ENCODE results near the gene RFTN2. TPM values are rescaled to one million over a fixed set of nuclear protein-coding genes. Genes with fewer than 3 reads are reported as not detected.
"Not testable (repeated sequence)": the region's sequence is repeated elsewhere in the genome, so short reads cannot be mapped to it uniquely, and the experiment has no call there.

Gene RFTN2
- total RNA-seq, 2 donors from 2014 or later = not detected

DNA sequence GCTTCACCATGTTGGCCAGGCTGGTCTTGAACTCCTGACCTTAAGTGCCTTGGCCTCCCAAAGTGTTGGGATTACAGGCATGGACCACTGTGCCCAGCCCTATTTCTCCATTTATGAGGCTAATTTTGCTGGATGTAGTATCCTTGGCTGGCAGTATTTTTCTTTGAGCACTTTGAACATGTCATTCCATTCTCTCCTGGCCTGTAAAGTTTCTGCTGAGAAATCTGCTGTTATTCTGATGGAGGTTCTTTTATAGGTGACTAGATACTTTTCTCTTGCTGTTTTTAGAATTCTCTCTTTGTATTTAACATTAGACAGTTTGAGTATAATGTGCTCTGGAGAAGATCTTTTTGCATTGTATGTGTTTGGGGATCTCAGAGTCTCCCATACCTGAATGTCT is 9.1 kb downstream of the RFTN2 start:
- Mint-ChIP-seq H3K36me3 (peaks cover 21% of the 10 kb centered on the region), H3K9me3 (peaks cover 13% of the 10 kb centered on the region), H3K27me3 (peaks cover 25 to 42% of the 10 kb centered on the region in 2 donors), H3K4me3 (no peak overlapping the region), H3K4me1 (ENCODE audit: low read depth in 2 of 2) (no peaks in the 10 kb centered on the region), H3K27ac (no peak overlapping the region)
- ATAC-seq (no peak), DNase-seq (ENCODE audit: low spot score) (no peak)

DNA sequence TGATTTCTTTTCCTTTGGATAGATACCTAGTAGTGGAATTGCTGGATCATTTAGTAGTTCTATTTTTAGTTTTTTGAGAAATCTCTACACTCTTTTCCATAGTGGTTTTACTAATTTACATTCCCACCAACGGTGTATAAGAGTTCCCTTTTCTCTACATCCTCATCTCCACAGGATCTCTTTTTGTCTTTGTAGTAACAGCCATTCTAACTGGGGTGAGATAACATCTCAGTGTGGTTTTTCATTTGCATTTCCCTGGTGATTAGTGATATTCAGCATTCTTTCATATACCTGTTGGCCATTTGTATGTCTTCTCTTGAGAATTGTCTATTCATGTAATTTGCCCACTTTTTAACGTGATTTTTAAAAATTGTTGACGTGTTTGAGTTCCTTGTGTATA is 13.8 kb downstream of the RFTN2 start:
- Mint-ChIP-seq H3K36me3 (peaks cover 11% of the 10 kb centered on the region), H3K4me3 (no peak overlapping the region), H3K4me1 (ENCODE audit: low read depth in 2 of 2) (no peaks in the 10 kb centered on the region), H3K27ac (no peak overlapping the region), H3K9me3 (peaks cover 7% of the 10 kb centered on the region), H3K27me3 (peaks cover 13 to 24% of the 10 kb centered on the region in 2 donors)
- ATAC-seq (no peak), DNase-seq (ENCODE audit: low spot score) (no peak)

DNA sequence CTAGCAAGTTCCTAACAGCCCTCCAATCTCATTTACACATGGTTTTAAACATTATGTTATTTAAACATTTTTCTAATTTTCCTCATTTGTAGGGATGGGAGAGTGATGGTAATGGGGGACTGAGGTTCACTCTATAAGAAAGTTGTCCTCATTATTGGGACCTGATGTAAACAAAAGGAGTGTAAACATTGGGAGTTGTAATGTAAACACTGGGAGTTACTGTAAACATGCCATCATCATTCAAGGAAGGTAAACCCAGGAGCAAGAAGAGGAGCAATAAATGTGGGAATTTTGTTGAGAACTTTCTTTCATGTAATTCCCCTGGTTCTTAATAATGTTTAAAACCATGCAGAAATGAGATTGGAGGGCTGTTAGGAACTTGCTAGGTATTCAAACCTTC is 17.8 kb downstream of the RFTN2 start:
- H3K36me3 Mint-ChIP-seq = no peaks in the 10 kb centered on the region
- DNase-seq (ENCODE audit: low spot score) (no peak), ATAC-seq (no peak)
- no peaks in the 10 kb centered on the region for H3K9me3 Mint-ChIP-seq
- no peaks in the 10 kb centered on the region for H3K4me1 Mint-ChIP-seq (ENCODE audit: low read depth in 2 of 2)
- no peak overlapping the region for H3K27ac Mint-ChIP-seq
- peaks cover 2 to 7% of the 10 kb centered on the region in 2 donors for H3K27me3 Mint-ChIP-seq
- no peak overlapping the region for H3K4me3 Mint-ChIP-seq

DNA sequence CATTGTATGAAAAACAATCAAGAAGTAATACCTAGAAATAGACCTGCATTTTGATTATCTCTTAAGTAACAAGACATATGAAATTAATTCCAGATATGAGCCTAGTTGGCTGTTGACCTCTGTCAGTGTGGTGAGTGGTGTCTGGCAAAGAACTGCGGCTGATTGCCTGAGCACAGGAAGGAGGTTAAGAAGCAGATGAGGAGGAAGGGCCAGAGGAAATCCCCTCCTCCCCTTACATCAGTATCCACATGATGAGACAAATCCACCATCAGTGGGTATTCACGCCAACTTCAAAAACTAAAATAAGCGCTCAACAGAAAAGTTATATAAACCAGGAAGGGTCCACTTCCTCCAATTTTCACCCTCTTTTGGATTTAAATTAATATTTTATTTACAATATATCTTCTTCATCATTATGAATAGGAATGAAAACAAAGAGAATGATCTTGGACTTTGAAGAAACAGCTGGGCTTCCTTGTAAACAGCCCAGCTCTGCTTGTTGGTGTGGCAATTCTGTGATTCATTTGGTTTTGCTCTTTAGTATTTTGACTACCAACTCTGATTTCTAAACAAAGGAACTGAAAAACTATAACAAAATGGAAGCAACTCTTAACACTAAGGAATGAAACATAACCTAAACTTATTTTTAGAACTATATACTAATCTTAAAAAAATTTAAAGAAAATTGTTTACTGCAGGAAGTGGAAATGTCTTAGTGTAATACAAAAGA is 27.3 kb downstream of the RFTN2 start:
- Mint-ChIP-seq H3K27ac (no peak overlapping the region), H3K36me3 (no peaks in the 10 kb centered on the region), H3K9me3 (no peaks in the 10 kb centered on the region), H3K27me3 (peaks cover 17 to 29% of the 10 kb centered on the region in 2 donors), H3K4me1 (ENCODE audit: low read depth in 2 of 2) (no peaks in the 10 kb centered on the region), H3K4me3 (no peak overlapping the region)
- ATAC-seq = no peak
- no peak for DNase-seq (ENCODE audit: low spot score)

DNA sequence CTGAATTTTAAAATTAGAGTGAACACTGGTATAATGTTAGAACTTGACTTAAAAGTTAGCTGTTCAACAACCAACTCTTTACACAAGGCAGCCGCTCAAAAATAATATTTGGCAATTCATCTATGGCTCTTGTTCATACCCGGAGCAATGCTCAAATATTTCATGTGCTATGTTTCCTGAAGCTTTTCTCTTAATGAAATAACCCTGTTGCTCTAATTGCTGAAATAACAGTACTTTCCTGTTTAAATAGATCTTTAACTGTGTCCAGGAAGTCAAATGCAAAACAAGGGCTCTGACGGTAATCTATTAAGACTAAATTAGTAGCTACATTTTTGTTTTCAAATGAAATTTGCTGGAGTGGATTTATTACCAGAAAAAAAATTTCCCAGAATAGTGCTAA is 33.7 kb downstream of the RFTN2 start:
- ATAC-seq (no peak), DNase-seq (ENCODE audit: low spot score) (no peak)
- H3K4me3 Mint-ChIP-seq = no peak overlapping the region
- H3K36me3 Mint-ChIP-seq = no peaks in the 10 kb centered on the region
- peaks cover 16 to 35% of the 10 kb centered on the region in 2 donors for H3K27me3 Mint-ChIP-seq
- no peaks in the 10 kb centered on the region for H3K9me3 Mint-ChIP-seq
- H3K4me1 Mint-ChIP-seq (ENCODE audit: low read depth in 2 of 2) = no peaks in the 10 kb centered on the region
- H3K27ac Mint-ChIP-seq = no peak overlapping the region

DNA sequence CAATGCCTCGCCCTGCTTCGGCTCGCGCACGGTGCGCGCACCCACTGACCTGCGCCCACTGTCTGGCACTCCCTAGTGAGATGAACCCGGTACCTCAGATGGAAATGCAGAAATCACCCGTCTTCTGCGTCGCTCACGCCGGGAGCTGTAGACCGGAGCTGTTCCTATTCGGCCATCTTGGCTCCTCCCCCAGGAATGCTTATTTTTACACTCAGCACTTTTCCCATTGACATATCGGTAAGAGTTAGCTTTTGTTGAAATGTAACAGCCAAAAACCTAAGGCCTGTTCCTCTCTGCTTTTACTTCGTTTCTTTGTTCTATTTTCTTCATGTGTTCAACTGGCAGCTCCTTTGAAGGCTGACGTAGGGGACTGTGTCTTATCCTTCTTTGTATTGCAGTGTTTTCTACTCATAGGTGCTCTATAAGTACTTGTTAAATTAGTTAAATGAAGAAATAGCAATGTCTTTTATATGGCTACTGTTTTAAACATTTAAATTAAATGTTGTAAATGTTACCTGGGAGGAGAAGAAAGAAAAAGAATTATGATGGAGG is 34.7 kb downstream of the RFTN2 start:
- H3K27me3 Mint-ChIP-seq = peaks cover 12 to 35% of the 10 kb centered on the region in 2 donors
- H3K9me3 Mint-ChIP-seq; H3K36me3 Mint-ChIP-seq; H3K4me1 Mint-ChIP-seq (ENCODE audit: low read depth in 2 of 2); H3K4me3 Mint-ChIP-seq; H3K27ac Mint-ChIP-seq; DNase-seq (ENCODE audit: low spot score); ATAC-seq: not testable (repeated sequence)

DNA sequence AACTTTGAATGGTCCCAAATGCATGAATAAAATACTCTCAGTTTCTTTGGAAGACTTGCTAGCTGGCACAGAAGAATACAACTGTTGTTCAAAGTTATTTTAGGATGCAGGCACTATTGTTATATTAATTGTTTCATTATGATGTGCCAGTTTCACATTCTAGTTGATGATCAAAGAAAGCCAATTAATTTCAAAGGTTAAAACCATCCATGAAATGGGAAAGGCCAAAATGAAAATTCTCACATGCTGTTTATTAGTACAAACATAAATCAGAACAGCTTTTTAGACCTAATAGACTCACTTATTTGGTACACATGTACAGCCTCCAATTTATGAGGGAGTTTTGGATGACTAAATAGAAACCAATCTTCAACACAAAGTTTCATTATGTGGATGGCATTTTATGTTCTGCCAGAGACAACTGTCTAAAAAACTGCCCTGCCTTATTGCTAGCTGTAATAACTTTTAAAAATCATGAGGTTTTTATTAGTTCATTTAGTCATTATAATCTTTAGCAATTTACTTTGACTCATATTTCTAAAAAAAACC is 42.2 kb downstream of the RFTN2 start:
- H3K9me3 Mint-ChIP-seq = no peaks in the 10 kb centered on the region
- no peaks in the 10 kb centered on the region for H3K36me3 Mint-ChIP-seq
- no peak overlapping the region for H3K4me3 Mint-ChIP-seq
- no peak for ATAC-seq
- H3K27ac Mint-ChIP-seq = no peak overlapping the region
- no peaks in the 10 kb centered on the region for H3K27me3 Mint-ChIP-seq
- DNase-seq (ENCODE audit: low spot score) = no peak
- no peaks in the 10 kb centered on the region for H3K4me1 Mint-ChIP-seq (ENCODE audit: low read depth in 2 of 2)

DNA sequence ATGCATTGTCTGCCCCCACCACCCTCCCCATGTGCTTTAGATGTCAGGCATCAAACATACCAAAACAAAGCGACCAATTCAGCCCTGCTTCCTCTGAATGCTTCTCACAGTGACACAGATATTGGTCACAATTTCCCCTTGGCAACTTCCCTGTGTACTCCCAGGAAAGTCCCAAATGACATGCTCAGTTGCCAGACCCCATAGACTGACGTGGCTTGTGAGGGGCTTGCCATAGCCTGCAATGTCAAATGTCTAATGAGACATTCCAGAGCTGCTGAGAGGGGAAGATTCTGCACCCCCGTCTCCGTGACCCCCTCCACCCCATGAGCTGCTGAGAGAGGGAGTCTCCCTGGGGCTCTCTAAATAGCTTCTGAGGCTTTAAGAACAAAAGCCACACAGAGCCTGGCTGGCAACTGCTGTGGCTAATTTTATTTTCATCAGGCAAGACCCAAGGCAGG is 47.3 kb downstream of the RFTN2 start:
- Mint-ChIP-seq H3K4me1 (ENCODE audit: low read depth in 2 of 2) (no peaks in the 10 kb centered on the region), H3K9me3 (no peaks in the 10 kb centered on the region), H3K36me3 (no peaks in the 10 kb centered on the region), H3K27me3 (peaks cover 6 to 8% of the 10 kb centered on the region in 2 donors), H3K27ac (no peak overlapping the region), H3K4me3 (no peak overlapping the region)
- ATAC-seq = no peak
- no peak for DNase-seq (ENCODE audit: low spot score)

DNA sequence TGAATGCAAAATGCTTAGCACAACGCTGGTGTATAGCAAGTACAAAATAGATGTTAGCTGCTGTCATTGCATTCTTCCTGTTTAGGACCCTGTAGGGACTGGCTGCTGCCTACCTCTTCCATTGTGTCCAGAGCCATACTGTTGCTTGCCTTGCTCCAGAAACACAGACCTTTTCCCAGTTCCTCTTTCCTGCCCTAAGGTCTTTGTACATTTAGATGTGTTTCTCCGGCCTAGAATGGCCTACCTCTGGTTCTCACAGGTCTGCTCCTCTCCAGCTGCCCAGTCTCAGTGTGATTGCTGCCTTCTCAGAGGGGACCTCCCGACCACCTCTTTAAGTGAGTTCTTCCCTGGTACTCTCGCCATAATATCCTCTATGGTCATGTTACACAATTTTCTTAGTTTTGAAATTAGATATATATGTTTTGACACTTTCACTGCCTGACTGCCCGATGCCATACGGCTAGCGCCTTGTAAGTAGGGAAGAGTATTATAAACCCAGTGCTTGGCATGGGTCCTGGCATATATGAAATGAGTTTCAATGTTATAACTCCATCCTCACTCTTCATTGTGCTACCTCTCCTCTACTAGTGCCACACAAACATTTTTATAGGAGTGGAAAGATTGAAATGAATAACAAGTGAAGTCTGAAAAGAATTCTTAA is 48.3 kb downstream of the RFTN2 start:
- Mint-ChIP-seq H3K4me3 (no peak overlapping the region), H3K36me3 (no peaks in the 10 kb centered on the region), H3K27me3 (peaks cover 6 to 8% of the 10 kb centered on the region in 2 donors), H3K27ac (no peak overlapping the region), H3K4me1 (ENCODE audit: low read depth in 2 of 2) (no peaks in the 10 kb centered on the region), H3K9me3 (no peaks in the 10 kb centered on the region)
- ATAC-seq (no peak), DNase-seq (ENCODE audit: low spot score) (no peak)

DNA sequence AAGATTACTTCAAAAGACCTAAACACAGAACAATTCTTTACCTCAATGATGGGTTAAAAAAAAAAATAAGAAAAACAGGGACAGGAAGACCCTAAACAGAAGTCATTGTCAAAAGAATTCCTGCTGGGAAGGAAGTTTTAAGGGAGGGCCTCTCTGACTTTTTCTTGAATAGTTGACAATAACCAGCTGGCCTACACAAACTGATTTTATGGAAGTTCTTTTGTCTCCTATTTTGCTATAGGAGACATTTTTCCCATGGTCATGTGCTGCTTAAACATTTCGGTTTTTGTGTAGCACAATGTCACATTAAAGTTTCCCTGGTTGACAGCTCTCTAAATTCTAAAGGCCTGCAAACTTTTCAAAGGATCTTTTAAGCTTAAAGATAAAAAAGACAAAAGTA is 55.3 kb downstream of the RFTN2 start:
- Mint-ChIP-seq H3K9me3 (no peaks in the 10 kb centered on the region), H3K27me3 (no peaks in the 10 kb centered on the region), H3K27ac (no peak overlapping the region), H3K36me3 (no peaks in the 10 kb centered on the region), H3K4me1 (ENCODE audit: low read depth in 2 of 2) (no peaks in the 10 kb centered on the region), H3K4me3 (no peak overlapping the region)
- ATAC-seq (no peak), DNase-seq (ENCODE audit: low spot score) (no peak)

DNA sequence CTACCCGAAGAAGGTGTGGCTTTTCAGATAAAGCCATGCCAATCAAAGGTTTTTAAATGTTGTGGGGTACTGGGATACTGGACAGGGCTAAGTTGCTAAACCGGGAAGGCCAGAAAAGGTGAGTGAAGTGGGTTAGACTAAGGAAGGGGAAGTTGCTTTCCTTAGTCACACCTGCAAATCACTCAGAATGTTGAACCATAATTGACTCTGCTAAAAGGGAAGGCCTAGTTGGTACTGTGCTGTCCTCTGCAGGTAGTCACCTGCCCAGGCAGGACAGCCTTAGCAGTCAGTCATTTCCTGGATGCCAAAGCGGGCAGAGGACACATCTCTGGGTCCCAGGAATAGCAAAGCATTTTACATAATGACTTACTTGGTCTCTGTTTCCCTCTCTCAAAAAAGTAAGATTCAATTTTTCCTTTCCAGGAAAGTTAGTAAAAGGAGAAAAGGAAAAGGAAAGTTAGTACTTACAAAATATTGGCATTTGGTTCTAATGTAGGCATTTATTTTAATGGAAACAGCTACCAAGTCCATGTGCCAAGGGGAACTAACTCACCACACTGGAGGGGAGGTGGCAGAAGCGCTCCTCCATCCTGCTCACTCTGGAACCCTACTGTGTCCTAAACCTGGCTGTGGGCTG is 60.3 kb downstream of the RFTN2 start:
- Mint-ChIP-seq H3K27me3 (peaks cover 7 to 9% of the 10 kb centered on the region in 2 donors), H3K4me3 (no peak overlapping the region), H3K9me3 (no peaks in the 10 kb centered on the region), H3K36me3 (no peaks in the 10 kb centered on the region), H3K4me1 (ENCODE audit: low read depth in 2 of 2) (no peaks in the 10 kb centered on the region), H3K27ac (no peak overlapping the region)
- ATAC-seq = no peak
- no peak for DNase-seq (ENCODE audit: low spot score)

DNA sequence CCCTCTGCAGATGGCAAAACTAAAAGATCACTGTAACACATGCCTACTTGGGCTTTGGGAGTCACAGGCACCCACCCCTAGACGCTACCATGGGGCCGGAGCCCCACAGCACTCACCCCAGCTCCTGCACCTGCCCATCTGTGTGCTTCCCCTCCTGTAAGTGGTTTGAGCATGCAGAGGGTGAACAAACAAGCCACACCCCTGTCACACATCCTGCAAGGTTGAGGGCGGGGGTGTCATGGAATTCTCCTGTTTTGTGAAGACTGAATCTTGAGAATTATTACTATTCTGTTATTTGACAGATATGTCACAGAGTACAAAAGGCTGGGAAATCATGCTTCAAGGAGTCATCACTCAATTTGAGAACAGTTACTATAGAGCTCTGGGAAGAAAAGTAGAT is 60.9 kb downstream of the RFTN2 start:
- no peak overlapping the region for H3K27ac Mint-ChIP-seq

DNA sequence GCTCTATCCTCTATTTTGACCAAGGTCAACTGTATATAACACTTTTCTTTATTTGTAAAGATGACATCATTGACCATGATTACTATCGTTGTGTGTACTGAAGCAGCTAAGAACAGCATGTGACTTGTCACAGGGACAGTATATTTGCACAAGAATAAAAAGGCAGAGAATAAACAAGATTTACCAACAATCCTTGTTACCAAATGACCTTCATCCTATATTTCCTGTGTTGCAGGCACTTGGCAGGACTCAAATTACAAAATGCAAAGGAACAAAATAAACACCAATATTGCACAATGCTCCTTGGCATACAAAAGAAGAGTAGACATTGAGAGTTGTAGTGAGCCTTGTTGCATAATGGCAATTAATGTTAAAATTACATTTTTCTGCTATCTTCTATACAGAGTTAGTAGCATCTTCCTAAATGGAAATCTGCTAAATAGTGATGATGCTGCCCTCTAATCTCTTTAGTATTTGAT is 61.8 kb downstream of the RFTN2 start:
- ATAC-seq (no peak), DNase-seq (ENCODE audit: low spot score) (no peak)
- no peaks in the 10 kb centered on the region for H3K9me3 Mint-ChIP-seq
- no peak overlapping the region for H3K27ac Mint-ChIP-seq
- no peaks in the 10 kb centered on the region for H3K36me3 Mint-ChIP-seq
- peaks cover 9 to 12% of the 10 kb centered on the region in 2 donors for H3K27me3 Mint-ChIP-seq
- no peak overlapping the region for H3K4me3 Mint-ChIP-seq
- no peaks in the 10 kb centered on the region for H3K4me1 Mint-ChIP-seq (ENCODE audit: low read depth in 2 of 2)

More for the DNA sequence above, 60.9 kb downstream of the RFTN2 start:
- Mint-ChIP-seq H3K4me1 (ENCODE audit: low read depth in 2 of 2) (no peaks in the 10 kb centered on the region), H3K9me3 (no peaks in the 10 kb centered on the region), H3K27me3 (peaks cover 8 to 9% of the 10 kb centered on the region in 2 donors), H3K4me3 (no peak overlapping the region), H3K36me3 (no peaks in the 10 kb centered on the region)
- no peak for ATAC-seq
- no peak for DNase-seq (ENCODE audit: low spot score)
